Stimulated activated effector memory CD8-positive, alpha-beta T cell treated with anti-CD3 and anti-CD28 coated beads, Interleukin-12 subunit alpha, Interleukin-12 subunit beta, amount 100 ng/mL, for 72 hours (primary cell): ENCODE data around the gene TPST2.

Experiments
- ATAC-seq: fragments of 150-1000 bp; cut with Tn5 transposase; 2 replicates; pipeline ENCODE4 v1.10.0; 2021
- DNase-seq, 2 donors: peaks; one replicate each; pipeline ENCODE4 v3.0.0; 2021 to 2022; ENCODE audit warnings: low spot score in 2 of 2
- H3K27ac Mint-ChIP-seq: one replicate; pipeline ENCODE4 v1.8.0; 2022; ENCODE audit warnings: mild to moderate bottlenecking, mixed read lengths
- H3K36me3 Mint-ChIP-seq: one replicate; pipeline ENCODE4 v1.8.0; 2022; ENCODE audit warnings: mild to moderate bottlenecking, mixed read lengths
- H3K4me1 Mint-ChIP-seq: one replicate; pipeline ENCODE4 v1.8.0; 2022; ENCODE audit warnings: mixed read lengths
- H3K4me3 Mint-ChIP-seq: one replicate; pipeline ENCODE4 v1.8.0; 2022; ENCODE audit warnings: mild to moderate bottlenecking, mixed read lengths
- H3K9me3 Mint-ChIP-seq: one replicate; pipeline ENCODE4 v1.8.0; 2022; ENCODE audit warnings: mixed read lengths

TPST2 gene

GRCh38 chr22:26597026-26597425, 7.1 kb upstream of the TPST2 start:
- Mint-ChIP-seq H3K36me3 (no peaks in the 10 kb centered on the region), H3K4me1 (peaks cover 68% of the 10 kb centered on the region), H3K9me3 (no peaks in the 10 kb centered on the region), H3K27ac (peak overlapping the region; percentile 58), H3K4me3 (no peak overlapping the region)
- DNase-seq (no peak), ATAC-seq (peak; percentile 36)

GRCh38 chr22:26593763-26594162, 3.8 kb upstream of the TPST2 start:
- ATAC-seq (no peak), DNase-seq (no peak)
- Mint-ChIP-seq H3K4me3 (no peak overlapping the region), H3K36me3 (no peaks in the 10 kb centered on the region), H3K4me1 (peaks cover 70% of the 10 kb centered on the region), H3K9me3 (no peaks in the 10 kb centered on the region), H3K27ac (peak overlapping the region; percentile 73)

DNA sequence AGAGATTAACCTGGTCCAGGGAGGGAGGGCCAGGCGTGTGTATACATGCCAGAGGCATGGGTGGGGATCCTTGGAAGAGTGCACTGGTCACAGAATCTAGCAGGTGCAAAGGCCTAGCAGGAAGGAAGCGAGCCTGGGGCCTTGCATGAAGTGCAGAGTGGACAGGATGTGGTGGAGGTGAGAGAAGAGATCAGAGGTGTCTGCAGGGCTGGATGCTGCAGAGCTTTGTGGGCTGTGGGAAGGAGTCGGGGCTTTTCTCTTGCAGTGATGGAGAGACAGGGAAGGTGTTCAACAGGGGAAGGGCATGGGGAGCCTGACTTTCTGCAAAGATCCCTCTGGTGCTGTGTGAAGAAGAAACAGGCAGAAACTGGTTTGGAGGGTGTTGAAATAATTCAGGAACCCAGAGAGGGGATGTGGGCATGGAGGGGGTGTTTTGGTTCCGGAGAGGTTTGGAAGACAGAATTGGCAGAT, 2.5 kb upstream of the TPST2 start:
- H3K4me3 Mint-ChIP-seq: peak overlapping the region; percentile 61
- peak overlapping the region; percentile 73 for H3K27ac Mint-ChIP-seq
- DNase-seq (peak; percentile 31 to 79), ATAC-seq (peak; percentile 74)
- H3K4me1 Mint-ChIP-seq: peaks cover 70% of the 10 kb centered on the region
- no peaks in the 10 kb centered on the region for H3K9me3 Mint-ChIP-seq
- no peaks in the 10 kb centered on the region for H3K36me3 Mint-ChIP-seq

- DNase-seq (peak in 1 of 2 donors; percentile 71), ATAC-seq (peak; percentile 33)
- peak overlapping the region; percentile 86 for H3K27ac Mint-ChIP-seq
- H3K4me1 Mint-ChIP-seq: peaks cover 83% of the 10 kb centered on the region
- peak overlapping the region; percentile 83 for H3K4me3 Mint-ChIP-seq
- peaks cover 12% of the 10 kb centered on the region for H3K36me3 Mint-ChIP-seq
- no peaks in the 10 kb centered on the region for H3K9me3 Mint-ChIP-seq
Measured at GRCh38 chr22:26589367-26589844, 526 bp downstream of the TPST2 start.

DNA sequence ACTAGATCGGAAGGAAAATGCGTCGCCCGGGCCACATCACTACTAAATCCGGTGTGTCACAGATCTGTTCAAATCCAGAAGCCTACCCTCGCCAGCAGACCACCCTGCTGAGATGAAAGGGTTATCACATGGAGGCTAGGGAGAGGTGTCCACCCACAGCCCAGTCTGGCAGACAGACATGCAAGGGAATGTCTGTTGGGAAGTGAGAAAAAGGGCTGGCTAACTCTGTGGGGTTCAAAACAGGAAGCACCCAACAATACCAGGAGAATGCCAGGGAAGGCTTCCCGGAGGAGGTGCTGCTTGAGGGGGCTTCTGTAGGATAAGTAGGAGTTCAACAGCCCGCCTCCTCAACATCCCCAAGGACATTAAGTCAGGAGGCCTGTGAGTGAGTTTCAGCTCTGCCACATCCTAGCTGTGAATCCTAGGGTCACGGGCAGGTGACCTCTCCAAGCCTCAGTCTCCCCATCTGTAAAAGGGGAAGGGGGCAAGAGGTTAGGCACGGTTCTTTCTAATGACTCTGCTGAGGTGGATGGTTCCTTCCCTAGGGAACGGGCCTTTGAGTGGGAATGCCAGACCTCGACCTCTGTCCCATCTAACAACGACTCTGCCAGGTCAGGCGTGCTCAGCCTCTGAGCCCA, 1.1 kb downstream of the TPST2 start:
- peak overlapping the region; percentile 83 for H3K4me3 Mint-ChIP-seq
- H3K36me3 Mint-ChIP-seq: peaks cover 18% of the 10 kb centered on the region
- no peak for ATAC-seq
- peak overlapping the region; percentile 86 for H3K27ac Mint-ChIP-seq
- DNase-seq: no peak
- H3K4me1 Mint-ChIP-seq: peaks cover 83% of the 10 kb centered on the region
- H3K9me3 Mint-ChIP-seq: no peaks in the 10 kb centered on the region

GRCh38 chr22:26587991-26588613, 1.8 kb downstream of the TPST2 start:
- DNase-seq (no peak), ATAC-seq (no peak)
- no peaks in the 10 kb centered on the region for H3K9me3 Mint-ChIP-seq
- H3K4me3 Mint-ChIP-seq: peak overlapping the region; percentile 83
- peak overlapping the region; percentile 86 for H3K27ac Mint-ChIP-seq
- peaks cover 77% of the 10 kb centered on the region for H3K4me1 Mint-ChIP-seq
- peaks cover 25% of the 10 kb centered on the region for H3K36me3 Mint-ChIP-seq

- DNase-seq (no peak), ATAC-seq (no peak)
- Mint-ChIP-seq H3K4me1 (peaks cover 64% of the 10 kb centered on the region), H3K36me3 (peaks cover 39% of the 10 kb centered on the region), H3K9me3 (no peaks in the 10 kb centered on the region), H3K4me3 (peak overlapping the region; percentile 53), H3K27ac (peak overlapping the region; percentile 91)
Measured at GRCh38 chr22:26586556-26587325, 3.2 kb downstream of the TPST2 start.

GRCh38 chr22:26585104-26585790, 4.7 kb downstream of the TPST2 start:
- Mint-ChIP-seq H3K27ac (peak overlapping the region; percentile 91), H3K4me1 (peaks cover 68% of the 10 kb centered on the region)

DNA sequence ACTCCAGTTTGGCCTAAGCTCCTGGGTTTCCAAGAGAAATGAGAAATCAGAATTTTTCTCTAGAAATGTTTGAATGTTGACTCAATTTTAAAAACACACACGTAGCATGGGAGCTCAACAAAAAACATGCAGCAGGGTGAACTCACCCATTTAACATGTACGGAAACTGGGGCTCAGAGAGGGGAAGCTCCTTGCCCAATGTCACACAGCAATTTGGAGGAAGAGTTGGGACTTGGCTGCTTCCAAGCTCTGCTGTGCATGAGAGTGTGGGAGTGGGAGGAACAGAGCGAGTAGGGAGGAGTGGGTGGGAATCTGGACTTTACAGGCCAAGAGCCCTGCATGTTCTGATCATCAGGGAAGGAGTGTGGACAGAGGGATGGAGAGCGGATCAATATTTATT, 5.9 kb downstream of the TPST2 start:
- no peak for ATAC-seq
- Mint-ChIP-seq H3K36me3 (peaks cover 57% of the 10 kb centered on the region), H3K9me3 (no peaks in the 10 kb centered on the region), H3K4me1 (peaks cover 74% of the 10 kb centered on the region), H3K4me3 (peak overlapping the region; percentile 53), H3K27ac (peak overlapping the region; percentile 91)
- DNase-seq: no peak

More at GRCh38 chr22:26585104-26585790, 4.7 kb downstream of the TPST2 start:
- ATAC-seq: no peak
- Mint-ChIP-seq H3K36me3 (peaks cover 53% of the 10 kb centered on the region), H3K4me3 (peak overlapping the region; percentile 53), H3K9me3 (no peaks in the 10 kb centered on the region)
- no peak for DNase-seq

- DNase-seq (no peak), ATAC-seq (no peak)
- Mint-ChIP-seq H3K36me3 (peaks cover 73% of the 10 kb centered on the region), H3K4me3 (no peak overlapping the region), H3K27ac (peak overlapping the region; percentile 91), H3K4me1 (peaks cover 70% of the 10 kb centered on the region), H3K9me3 (no peaks in the 10 kb centered on the region)
Measured at GRCh38 chr22:26581633-26582168, 8.2 kb downstream of the TPST2 start.

GRCh38 chr22:26581026-26581425, 8.9 kb downstream of the TPST2 start:
- Mint-ChIP-seq H3K36me3 (peaks cover 79% of the 10 kb centered on the region), H3K4me1 (peaks cover 69% of the 10 kb centered on the region)

GRCh38 chr22:26580240-26580962, 9.5 kb downstream of the TPST2 start:
- Mint-ChIP-seq H3K36me3 (peaks cover 76% of the 10 kb centered on the region), H3K27ac (peak overlapping the region; percentile 91), H3K4me3 (peak overlapping the region; percentile 74), H3K4me1 (peaks cover 68% of the 10 kb centered on the region), H3K9me3 (no peaks in the 10 kb centered on the region)
- DNase-seq (no peak), ATAC-seq (no peak)

More at GRCh38 chr22:26581026-26581425, 8.9 kb downstream of the TPST2 start:
- no peaks in the 10 kb centered on the region for H3K9me3 Mint-ChIP-seq
- H3K27ac Mint-ChIP-seq: peak overlapping the region; percentile 91
- no peak for DNase-seq
- no peak for ATAC-seq
- peak overlapping the region; percentile 74 for H3K4me3 Mint-ChIP-seq

- ATAC-seq (peak; percentile 95), DNase-seq (peak; percentile 38 to 76)
- H3K9me3 Mint-ChIP-seq: no peaks in the 10 kb centered on the region
- H3K4me3 Mint-ChIP-seq: peak overlapping the region; percentile 74
- peak overlapping the region; percentile 91 for H3K27ac Mint-ChIP-seq
- peaks cover 68% of the 10 kb centered on the region for H3K4me1 Mint-ChIP-seq
- H3K36me3 Mint-ChIP-seq: peaks cover 68% of the 10 kb centered on the region
Measured at GRCh38 chr22:26579331-26579886, 10.5 kb downstream of the TPST2 start.

DNA sequence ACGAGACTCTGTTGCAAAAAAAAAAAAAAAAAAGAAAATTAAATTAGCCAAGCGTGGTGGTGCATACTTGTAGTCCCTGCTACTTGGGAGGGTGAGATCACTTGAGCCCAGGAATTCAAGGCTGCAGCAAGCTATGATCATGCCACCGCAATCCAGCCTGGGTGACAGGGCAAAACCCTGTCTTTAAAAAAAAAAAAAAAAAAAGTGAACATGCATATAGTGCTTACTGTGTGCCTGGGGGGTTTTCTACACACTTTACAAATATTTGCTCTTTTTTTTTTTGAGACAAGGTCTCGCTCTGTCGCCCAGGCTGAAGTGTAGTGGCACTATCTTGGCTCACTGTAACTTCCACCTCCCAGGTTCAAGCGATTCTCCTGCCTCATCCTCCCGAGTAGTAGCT, 12.9 kb downstream of the TPST2 start:
- no peak for ATAC-seq
- Mint-ChIP-seq H3K4me3 (no peak overlapping the region), H3K36me3 (peaks cover 53% of the 10 kb centered on the region), H3K27ac (no peak overlapping the region), H3K9me3 (no peaks in the 10 kb centered on the region), H3K4me1 (peaks cover 79% of the 10 kb centered on the region)
- no peak for DNase-seq
